ENCODE measurements around the gene FNBP1. TPM values are rescaled to one million over a fixed set of nuclear protein-coding genes. Genes with fewer than 3 reads are reported as not detected.

FNBP1 gene
- total and polyA plus RNA-seq, 2 of the 8 experiments (the other 6 are each of a cell fraction or from before 2014, with no cell fraction given), result 7.2 to 40.9 TPM

- Histone ChIP-seq H3K79me1 (ENCODE audit: low read depth, low read length) (no peaks in the 10 kb centered on the region), H4K20me1 (replicated peaks in 1 of 2; ENCODE audit: control insufficient read depth in 1 of 2, insufficient read depth in 2 of 2, low read length in 2 of 2) (no peaks in the 10 kb centered on the region), H2BK15ac (ENCODE audit: low read length) (no peak overlapping the region), H2BK5ac (ENCODE audit: low read depth, low read length) (no peak overlapping the region), H3K27me3 (replicated peaks in 1 of 4; ENCODE audit: control insufficient read depth in 3 of 4, extremely low read depth in 1 of 4, insufficient read depth in 3 of 4, low read length in 3 of 4) (no peaks in the 10 kb centered on the region), H3K23ac (ENCODE audit: insufficient read length) (no peak overlapping the region), H3K23me2 (ENCODE audit: low read depth, low read length) (no peaks in the 10 kb centered on the region), H3K4me1 (replicated peaks in 1 of 4; ENCODE audit: control insufficient read depth in 3 of 4, insufficient read depth in 4 of 4, low read length in 3 of 4) (no peaks in the 10 kb centered on the region; a peak in 1 of 7 replicates), H3K14ac (ENCODE audit: insufficient read length) (no peak overlapping the region), H2BK20ac (ENCODE audit: low read length) (no peak overlapping the region), H4K91ac (replicated peaks; ENCODE audit: insufficient read length, low read length) (no peak overlapping the region), H3K4ac (replicated peaks; ENCODE audit: insufficient read length, low read depth, low read length) (no peak overlapping the region), H3K27ac (ENCODE audit: low read depth, low read length) (no peak overlapping the region), H3K4me3 (ENCODE audit: extremely low read depth in 1 of 4, insufficient read depth in 2 of 4, low read depth in 3 of 4, low read length in 4 of 4) (no peak overlapping the region), H4K8ac (ENCODE audit: extremely low read depth, insufficient read depth, low read length) (no peak overlapping the region), H3K36me3 (ENCODE audit: control insufficient read depth in 2 of 4, insufficient read depth in 4 of 4, low read length in 3 of 4) (peaks cover 0 to 2% (median 0%) of the 10 kb centered on the region in 4 experiments; a peak in 1 of 8 replicates), H3K56ac (replicated peaks; ENCODE audit: insufficient read length, low read depth, low read length) (no peak overlapping the region), H2BK12ac (ENCODE audit: low read depth, low read length) (no peak overlapping the region), H3K9me3 (ENCODE audit: insufficient read depth in 2 of 2, low read depth in 1 of 2, low read length in 1 of 2) (peaks cover 4 to 7% of the 10 kb centered on the region in 2 experiments; a peak in 2 of 4 replicates), H3K18ac (ENCODE audit: extremely low read depth, low read length) (no peak overlapping the region), H3K9ac (replicated peaks in 1 of 4; ENCODE audit: extremely low read depth in 1 of 4, low read depth in 3 of 4, low read length in 3 of 4) (no peak overlapping the region), H3K79me2 (ENCODE audit: control insufficient read depth in 1 of 2, insufficient read depth in 2 of 2, low read length in 2 of 2) (no peaks in the 10 kb centered on the region), H2BK120ac (replicated peaks; ENCODE audit: low read depth, low read length) (no peak overlapping the region), H3K4me2 (ENCODE audit: insufficient read depth in 1 of 2, low read depth in 2 of 2, low read length in 2 of 2) (no peak overlapping the region; a peak in 1 of 4 replicates), H2AK5ac (ENCODE audit: low read depth, low read length) (no peak overlapping the region), H2AFZ (ENCODE audit: low read length) (no peak overlapping the region), H4K5ac (ENCODE audit: insufficient read length, low read depth, low read length) (no peak overlapping the region)
- DNase-seq (ENCODE audit: low read depth in 1 of 2, low spot score in 2 of 2), result no peak
- no peak for FAIRE-seq
- 88% methylated on average over 3 of the region's 5 CpGs; no CpG with 5 or more reads in 1 of the 2 experiments for WGBS, 2 experiments (ENCODE audit: extremely low coverage in 1 of 2, insufficient coverage in 1 of 2, insufficient read length in 1 of 2, insufficient replicate concordance in 2 of 2, low coverage in 1 of 2, low lambda C conversion rate in 2 of 2, missing lambda C conversion rate in 1 of 2)
- POLR2A ChIA-PET (ENCODE audit: partially characterized antibody), result no interaction called here
- CTCF ChIA-PET (ENCODE audit: partially characterized antibody), result no interaction called here
- TF ChIP-seq PHF8 (conservative IDR thresholded peaks at IDR 0.05; ENCODE audit: low read depth, low read length), result no peak
- TF ChIP-seq BCL11A (IDR thresholded peaks at IDR 0.05; ENCODE audit: low read depth in 2 of 2, low read length in 2 of 2), result no peak
- no peak for TF ChIP-seq CHD1 (IDR thresholded peaks at IDR 0.05; ENCODE audit: low read depth, low read length)
- no peak for TF ChIP-seq SRF (IDR thresholded peaks at IDR 0.05; ENCODE audit: low read depth, low read length)
- no peak for TF ChIP-seq TCF12 (IDR thresholded peaks at IDR 0.05; ENCODE audit: low read depth, low read length)
- TF ChIP-seq BRCA1 (IDR thresholded peaks at IDR 0.05; ENCODE audit: low read depth, low read length), result no peak
- TF ChIP-seq CHD2 (IDR thresholded peaks at IDR 0.05; ENCODE audit: low read length), result no peak
- TF ChIP-seq YY1 (IDR thresholded peaks at IDR 0.05; ENCODE audit: low read depth, low read length), result no peak
- TF ChIP-seq FOSL1 (IDR thresholded peaks at IDR 0.05; ENCODE audit: insufficient read depth, low read depth, low read length), result no peak
- no peak for TF ChIP-seq CTCF (IDR thresholded peaks at IDR 0.05; ENCODE audit: control extremely low read depth in 1 of 3, insufficient read depth in 1 of 3, low read depth in 1 of 3, low read length in 3 of 3)
- no peak for TF ChIP-seq E2F6 (IDR thresholded peaks at IDR 0.05)
Observed at GRCh38 chr9:129944506-129945116, 98.4 kb downstream of the FNBP1 start.
